ENCODE measurements around the gene SGK1. TPM values are rescaled to one million over a fixed set of nuclear protein-coding genes. Genes with fewer than 3 reads are reported as not detected.
A peak's percentile ranks its signal among the peaks of the same experiment; 100 is the strongest.

SGK1 gene
- polyA plus RNA-seq, 2 of the 4 experiments (the other 2 are of a cell fraction) = 41.3 to 131 TPM

GRCh38 chr6:134171517-134171916 is 146.4 kb downstream of the SGK1 start:
- Histone ChIP-seq H3K4me1 (peaks cover 49% of the 10 kb centered on the region), H3K4me2 (peak overlapping the region; percentile 66), H3K4me3 (peak overlapping the region; percentile 81), H3K9me3 (no peaks in the 10 kb centered on the region), H3K27ac (peak overlapping the region in 1 of 2 experiments; percentile 63; a peak in 2 of 6 replicates)
- ChIA-PET CTCF (interaction anchor here (0.6 to 1.5 kb wide), 7 partner anchors 14 to 769 kb away, joined by 3 to 6 read pairs (median 3); no protein-coding TSS in a partner anchor), POLR2A (interaction anchor here (1.0 to 1.5 kb wide), 2 partner anchors 346 to 358 kb away, joined by 3 to 5 read pairs; no protein-coding TSS in a partner anchor)
- 89% methylated on average over 5 of the region's 5 CpGs for WGBS (ENCODE audit: missing lambda C conversion rate)
- TF ChIP-seq PBX3 (IDR thresholded peaks at IDR 0.05) (no peak), POLR2AphosphoS2 (conservative IDR thresholded peaks at IDR 0.05; ENCODE audit: low read length) (no peak), HES2 (IDR thresholded peaks at IDR 0.05) (no peak), ZC3H11A (IDR thresholded peaks at IDR 0.05) (no peak), HOXB13 (CRISPR knock-in tag; IDR thresholded peaks at IDR 0.05; ENCODE audit: low read depth) (no peak), USF2 (IDR thresholded peaks at IDR 0.05) (no peak), ELK1 (IDR thresholded peaks at IDR 0.05; ENCODE audit: low read depth, low read length) (no peak), CHD2 (IDR thresholded peaks at IDR 0.05; ENCODE audit: low read length, partially characterized antibody) (no peak), JUN (IDR thresholded peaks at IDR 0.05) (no peak), SREBF2 (IDR thresholded peaks at IDR 0.05) (no peak), HDAC2 (IDR thresholded peaks at IDR 0.05) (no peak), HOXB5 (CRISPR knock-in tag; IDR thresholded peaks at IDR 0.05) (no peak), FOSL2 (IDR thresholded peaks at IDR 0.05) (no peak), FOSL2 (CRISPR knock-in tag; IDR thresholded peaks at IDR 0.05) (no peak), ATOH8 (CRISPR knock-in tag; IDR thresholded peaks at IDR 0.05; ENCODE audit: low read depth) (no peak), MAFK (IDR thresholded peaks at IDR 0.05; ENCODE audit: partially characterized antibody) (no peak), PHF8 (IDR thresholded peaks at IDR 0.05; ENCODE audit: borderline replicate concordance, low read depth) (no peak), TFCP2L1 (CRISPR knock-in tag; IDR thresholded peaks at IDR 0.05) (no peak), ZSCAN20 (CRISPR knock-in tag; IDR thresholded peaks at IDR 0.05) (no peak), FOSB (CRISPR knock-in tag; IDR thresholded peaks at IDR 0.05) (no peak), BHLHE40 (IDR thresholded peaks at IDR 0.05; ENCODE audit: low read depth, low read length) (no peak)
- DNase-seq (ENCODE audit: low read depth in 1 of 2, low spot score in 1 of 2) (no peak), FAIRE-seq (no peak), ATAC-seq (no peak)

GRCh38 chr6:134170844-134171243 is 147.1 kb downstream of the SGK1 start:
- H3K4me2 ChIP-seq = peak overlapping the region; percentile 66
- ChIA-PET POLR2A (interaction anchor here (1.5 kb wide), 1 partner anchor 346 kb away, joined by 5 read pairs; no protein-coding TSS in a partner anchor), CTCF (interaction anchor here (1.0 to 1.5 kb wide), 4 partner anchors 14 to 770 kb away, joined by 3 to 6 read pairs (median 4); no protein-coding TSS in a partner anchor)
- FAIRE-seq (no peak), DNase-seq (ENCODE audit: low read depth in 1 of 2, low spot score in 1 of 2) (no peak), ATAC-seq (no peak)
- H3K4me3 ChIP-seq = peak overlapping the region; percentile 81
- WGBS (ENCODE audit: missing lambda C conversion rate) = 79% methylated on average over 10 of the region's 10 CpGs
- H3K9me3 ChIP-seq = no peaks in the 10 kb centered on the region
- H3K4me1 ChIP-seq = peaks cover 42% of the 10 kb centered on the region; the same call in 2 of the 3 replicates
- H3K27ac ChIP-seq = peak overlapping the region in 1 of 2 experiments; percentile 63; a peak in 1 of 6 replicates
- no peak for TF ChIP-seq MAZ (IDR thresholded peaks at IDR 0.05; ENCODE audit: borderline replicate concordance, low read depth, low read length)
- no peak for TF ChIP-seq HOXB13 (CRISPR knock-in tag; IDR thresholded peaks at IDR 0.05; ENCODE audit: low read depth)
- TF ChIP-seq CEBPB (IDR thresholded peaks at IDR 0.05) = no peak
- no peak for TF ChIP-seq ZFP36 (IDR thresholded peaks at IDR 0.05; ENCODE audit: borderline replicate concordance, partially characterized antibody)
- TF ChIP-seq TFCP2L1 (CRISPR knock-in tag; IDR thresholded peaks at IDR 0.05) = no peak
- TF ChIP-seq E2F6 (IDR thresholded peaks at IDR 0.05; ENCODE audit: borderline replicate concordance, low read depth) = no peak
- no peak for TF ChIP-seq ZSCAN20 (CRISPR knock-in tag; IDR thresholded peaks at IDR 0.05)
- TF ChIP-seq REST (IDR thresholded peaks at IDR 0.05) = no peak
- no peak for TF ChIP-seq NR3C1 (IDR thresholded peaks at IDR 0.05)
- TF ChIP-seq CHD4 (IDR thresholded peaks at IDR 0.05; ENCODE audit: borderline replicate concordance) = no peak
- no peak for TF ChIP-seq CBX8 (IDR thresholded peaks at IDR 0.05)
- TF ChIP-seq EP300 (IDR thresholded peaks at IDR 0.05) = no peak
- TF ChIP-seq SREBF2 (IDR thresholded peaks at IDR 0.05) = no peak
- TF ChIP-seq NFE2L2 (conservative IDR thresholded peaks at IDR 0.05; ENCODE audit: low read length) = no peak
